ENCODE data around the gene ETV1.

ETV1 gene

GRCh38 chr7:13989126-13989948, at the start of gene ETV1:
TSS of gene ETV1 (minus strand) at chr7:13989666. CDS start at chr7:13989052, 614 bp downstream.
- DNase-seq, result peak; percentile 73

- DNase-seq, result no peak
These were observed 34.9 kb upstream of the ETV1 start for GRCh38 chr7:14024406-14024805.

DNA sequence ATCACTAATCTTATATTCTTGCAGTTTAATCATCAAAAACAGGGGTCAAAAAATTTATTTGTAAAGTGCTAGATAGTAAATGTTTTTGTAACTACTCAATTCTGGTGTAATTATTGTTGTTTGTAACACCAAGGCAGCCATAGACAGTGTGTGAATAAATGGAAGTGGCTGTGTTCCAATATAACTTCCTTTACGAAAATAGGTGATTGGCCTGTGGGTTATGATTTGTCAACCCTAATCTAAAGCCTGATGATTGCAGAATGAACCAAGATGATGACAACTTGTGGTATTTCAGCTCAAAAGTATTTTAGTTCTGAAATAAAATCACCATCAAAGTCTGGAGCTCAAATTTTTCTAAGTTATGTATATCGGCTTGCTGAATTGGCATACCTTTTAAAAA, 34.4 kb upstream of the ETV1 start:
- no peak for DNase-seq

GRCh38 chr7:14023342-14023741, 33.9 kb upstream of the ETV1 start:
- DNase-seq, result no peak

DNA sequence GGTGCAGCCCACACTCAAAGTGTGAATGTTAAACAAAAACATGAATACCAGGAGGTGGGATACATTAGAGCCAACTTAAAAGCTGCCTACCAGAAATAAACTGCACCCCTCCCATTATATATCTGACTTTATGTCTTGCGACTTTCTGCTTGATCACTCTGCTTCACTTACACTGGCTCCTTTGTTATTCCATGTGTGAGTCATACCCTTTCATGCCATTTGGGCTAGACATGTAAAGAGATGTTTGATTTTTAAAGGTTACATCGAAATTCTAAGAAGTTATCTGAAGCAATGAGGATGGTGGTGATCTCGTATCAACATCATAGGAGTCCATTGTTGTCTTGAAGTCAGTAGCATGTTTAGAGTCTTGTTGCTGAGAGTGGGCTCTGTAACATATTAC, 31.6 kb upstream of the ETV1 start:
- DNase-seq, result no peak

GRCh38 chr7:14020339-14020900, 31.0 kb upstream of the ETV1 start:
- DNase-seq, result no peak

DNA sequence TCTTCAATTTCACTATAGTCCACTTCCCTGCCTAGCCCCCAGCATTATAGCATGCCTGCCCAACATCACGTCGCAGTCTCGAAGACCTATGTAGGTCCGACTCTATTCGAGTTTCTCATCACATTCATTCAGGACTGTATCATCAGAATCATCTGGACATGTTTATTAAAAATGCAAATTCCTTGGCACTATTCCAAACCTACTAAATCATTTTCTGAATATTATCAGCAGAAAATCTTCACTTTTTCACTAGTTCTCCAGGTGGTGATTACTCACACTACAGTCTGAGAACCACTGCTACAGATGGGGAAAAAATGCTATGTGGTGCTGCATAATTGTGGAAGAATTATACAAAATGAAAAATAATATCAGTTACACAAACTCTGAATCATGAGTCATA, 29.3 kb upstream of the ETV1 start:
- DNase-seq, result no peak

GRCh38 chr7:14016950-14017349, 27.5 kb upstream of the ETV1 start:
- no peak for DNase-seq

- no peak for DNase-seq
These were observed 24.4 kb upstream of the ETV1 start for GRCh38 chr7:14013898-14014297.

GRCh38 chr7:14009453-14010418, 20.3 kb upstream of the ETV1 start:
- no peak for DNase-seq

DNA sequence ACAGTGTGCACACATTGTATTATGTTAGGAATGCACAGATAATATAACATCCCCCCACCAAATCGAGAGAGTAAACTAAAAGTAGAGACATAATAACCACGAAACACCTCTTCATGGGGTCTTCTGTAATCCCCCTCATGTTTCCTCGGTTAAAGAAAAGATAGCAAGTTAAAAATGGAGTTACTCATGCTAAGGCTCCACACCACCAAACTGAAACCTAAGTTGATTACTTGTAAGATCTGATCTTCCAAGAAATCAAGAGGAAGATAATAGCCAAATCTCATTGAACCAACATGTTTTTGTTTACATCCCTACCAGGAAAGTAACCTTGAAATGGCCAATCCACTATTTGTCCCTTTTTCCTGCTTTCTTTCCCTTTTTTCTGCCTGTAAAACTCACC, 11.7 kb upstream of the ETV1 start:
- DNase-seq, result no peak

DNA sequence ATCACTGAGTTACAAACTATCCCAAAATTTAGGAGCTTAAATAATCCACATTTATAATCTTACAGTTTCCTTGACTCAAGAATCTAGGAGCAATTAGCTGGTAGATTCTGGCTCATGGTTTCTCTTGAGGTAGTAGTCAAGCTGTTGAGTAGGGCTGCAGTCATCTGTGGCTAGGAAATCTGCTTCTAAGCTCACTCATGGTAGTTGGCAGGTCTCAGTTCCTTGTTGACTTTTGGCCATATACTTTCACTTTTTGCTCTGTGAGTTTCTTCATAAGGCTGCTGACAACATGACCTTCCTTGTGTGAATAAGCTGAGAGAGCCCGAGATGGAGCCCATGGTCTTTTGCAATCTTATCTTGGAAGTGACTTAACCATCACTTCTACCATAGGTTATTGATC, 10.8 kb upstream of the ETV1 start:
- no peak for DNase-seq

GRCh38 chr7:13998866-13999265, 9.4 kb upstream of the ETV1 start:
- no peak for DNase-seq

DNA sequence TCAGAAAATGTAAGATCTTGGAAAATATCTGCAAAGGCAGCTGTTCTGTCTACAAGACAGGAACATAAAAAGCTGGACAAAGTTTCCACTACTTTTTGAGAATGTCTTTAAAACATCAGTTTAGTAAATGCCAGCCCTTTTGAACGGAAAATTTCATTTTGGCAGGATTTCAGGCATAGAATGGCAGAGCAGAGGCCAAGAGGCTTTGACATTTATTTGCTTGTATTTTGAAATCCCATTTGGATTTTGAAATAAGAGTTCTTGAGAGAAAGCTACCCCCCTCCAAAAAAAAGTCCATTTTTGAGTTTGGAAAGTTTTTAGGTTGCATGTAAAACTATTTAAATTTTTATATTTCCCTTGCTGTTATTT, 3.1 kb upstream of the ETV1 start:
- DNase-seq, result no peak

DNA sequence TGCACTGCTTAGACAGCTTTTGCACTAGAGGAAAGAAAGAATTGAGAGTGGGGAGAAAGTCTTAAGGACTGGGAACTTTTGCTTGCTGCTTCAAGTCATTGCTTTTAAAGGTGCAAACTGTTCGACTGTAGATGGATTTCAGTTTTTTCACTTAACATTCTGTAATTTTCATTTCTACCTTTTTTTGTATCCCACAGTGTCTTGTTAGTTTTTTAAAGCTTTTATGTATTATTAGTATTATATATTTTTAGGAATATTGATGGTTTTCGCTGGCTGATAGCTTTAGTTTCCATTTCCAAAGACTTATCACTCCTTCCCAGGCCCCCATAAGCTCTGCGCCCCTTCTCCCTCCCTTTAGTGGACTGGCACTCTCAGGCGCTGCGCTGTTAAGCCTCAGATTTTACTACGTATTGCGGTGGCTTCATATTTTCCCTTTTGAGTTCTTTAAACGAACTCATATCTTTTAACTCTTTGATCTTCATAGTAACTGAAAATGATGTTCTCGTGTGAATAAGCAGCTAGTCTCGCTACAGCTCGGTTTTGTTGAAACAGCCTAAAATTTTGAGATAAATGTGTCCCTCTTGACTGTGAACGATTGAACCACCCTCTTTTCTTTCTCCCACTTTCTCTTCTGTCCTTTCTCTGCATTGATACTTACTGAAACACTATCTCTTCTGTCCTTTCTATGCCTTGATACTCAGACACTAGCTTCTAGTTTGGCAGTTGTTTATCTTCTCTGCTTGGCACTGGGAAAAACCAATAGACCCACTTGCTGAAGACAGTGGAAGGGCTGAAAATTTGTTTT, 2.5 kb upstream of the ETV1 start:
- no peak for DNase-seq

DNA sequence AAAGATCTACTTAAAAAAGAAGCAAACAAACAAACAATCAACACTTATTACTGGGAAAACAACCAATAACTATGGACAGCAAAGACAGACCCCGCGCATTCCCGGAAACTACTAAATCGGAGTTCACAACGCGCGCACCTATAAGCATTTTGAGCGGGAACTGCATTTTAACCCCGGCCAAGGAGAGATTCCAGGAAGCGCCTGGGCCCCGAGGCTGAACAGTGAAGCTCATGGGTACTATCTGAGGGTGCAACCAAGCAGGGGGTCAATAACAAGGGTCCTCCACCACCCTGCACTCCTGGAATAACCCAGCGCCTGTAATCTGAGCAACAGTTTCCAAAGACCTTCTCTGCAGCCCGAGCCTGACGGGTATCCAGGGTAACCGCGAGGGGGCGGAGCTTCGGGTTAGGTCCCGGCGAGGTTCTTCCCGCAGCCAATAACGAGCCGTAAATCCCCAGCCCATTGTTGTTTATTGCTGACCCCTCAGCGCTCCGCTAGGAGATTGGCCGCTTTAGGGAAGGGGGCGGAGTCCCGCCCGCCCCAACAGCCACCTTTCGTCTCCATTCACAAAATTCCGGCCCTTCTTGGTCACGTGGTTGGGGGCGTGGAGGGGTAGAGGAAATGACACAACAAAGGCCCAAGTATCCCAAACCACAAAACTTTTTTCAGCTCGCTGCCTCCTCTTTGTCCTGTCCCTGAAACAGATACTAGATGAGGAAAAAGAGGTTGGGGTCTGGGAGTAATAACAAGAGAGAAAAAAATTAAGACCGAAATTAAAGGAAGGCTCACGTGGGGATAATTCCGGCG, 1.7 kb upstream of the ETV1 start:
- peak; percentile 96 for DNase-seq

DNA sequence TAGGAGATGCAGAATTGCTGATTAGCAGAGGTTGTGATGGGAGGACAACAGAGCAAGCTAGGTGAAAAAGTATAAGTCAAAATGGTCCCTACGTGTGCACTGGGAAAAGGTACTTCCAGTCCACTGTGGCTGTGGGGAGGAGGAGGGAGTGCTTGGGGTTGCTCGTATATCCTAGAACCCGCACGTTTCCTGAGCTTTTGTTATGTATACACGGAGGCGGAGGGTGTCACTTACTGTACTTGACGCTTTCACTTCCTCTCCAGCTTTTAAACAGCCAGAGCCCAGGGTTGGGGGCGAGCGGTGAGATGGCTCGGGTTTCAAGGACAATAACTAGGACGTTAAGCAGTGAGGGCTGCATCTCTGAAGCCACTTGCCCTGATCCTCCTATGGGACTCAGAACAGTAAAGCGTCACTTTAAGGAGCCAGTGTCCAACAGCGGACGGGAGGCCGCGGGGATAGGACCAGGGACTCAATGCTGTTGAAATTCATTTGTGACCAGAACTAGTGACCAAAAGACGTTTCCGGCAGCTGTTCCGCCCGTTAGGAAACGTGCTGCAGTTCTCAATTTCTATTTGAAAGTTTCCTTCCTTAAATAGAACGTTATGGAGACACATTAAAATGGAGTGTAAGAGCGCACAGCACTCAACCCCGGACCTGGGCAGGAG, 985 bp upstream of the ETV1 start:
- DNase-seq, result peak; percentile 78

DNA sequence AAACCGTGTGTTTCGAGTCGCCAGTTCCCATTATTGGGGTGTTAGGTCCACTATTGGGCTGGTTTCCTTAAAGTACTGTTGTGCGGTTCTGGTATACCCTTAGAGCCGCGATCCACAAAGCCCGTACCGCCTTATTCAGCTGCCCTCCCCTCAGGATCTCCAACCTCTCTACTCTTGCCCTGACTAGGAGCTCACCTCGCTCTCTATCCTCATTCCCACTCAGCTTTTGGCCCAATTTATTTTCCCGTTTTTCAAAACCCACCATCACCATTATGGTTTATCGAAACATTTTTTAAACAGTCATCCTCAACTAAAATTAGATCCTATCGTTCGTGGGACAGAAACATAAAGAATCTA, 461 bp upstream of the ETV1 start:
- no peak for DNase-seq

- DNase-seq, result no peak
These were observed 738 bp downstream of the ETV1 start for GRCh38 chr7:13988731-13989125.

DNA sequence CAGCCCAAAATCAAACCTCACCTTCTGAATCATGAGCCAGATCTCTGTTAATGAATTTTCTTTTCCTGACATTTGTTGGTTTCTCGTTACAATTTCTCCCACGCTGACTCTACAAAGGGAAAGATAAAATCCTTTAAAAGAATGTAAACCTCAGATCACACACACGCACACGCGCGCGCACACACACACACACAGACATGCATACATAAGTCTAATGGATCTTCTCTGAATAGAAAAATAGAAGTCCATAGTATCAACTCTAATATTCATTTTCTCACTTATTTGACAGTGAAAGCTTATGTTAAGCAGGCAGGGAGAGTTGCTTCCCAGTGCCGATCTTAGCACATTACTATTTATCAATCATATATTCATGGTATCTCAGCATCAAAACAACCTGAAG, 1.4 kb downstream of the ETV1 start:
- no peak for DNase-seq

DNA sequence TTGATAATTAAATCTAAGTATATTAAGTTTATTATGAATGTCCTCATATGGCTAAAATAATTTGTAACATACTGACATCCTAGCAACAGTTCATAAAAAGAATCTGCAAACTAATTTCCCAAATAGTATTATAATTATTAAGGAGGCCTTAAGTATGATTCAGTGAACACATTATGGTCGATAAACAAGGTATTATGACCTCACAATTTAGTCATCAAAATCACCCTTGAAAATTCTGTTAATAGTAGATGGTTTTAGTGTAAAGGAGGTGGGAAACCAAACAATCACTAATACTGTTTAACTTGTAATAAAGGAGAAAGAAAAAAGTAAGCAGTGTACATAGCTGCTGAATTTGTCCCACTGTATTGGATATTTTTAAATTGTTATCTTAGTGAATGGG, 2.1 kb downstream of the ETV1 start:
- no peak for DNase-seq

- DNase-seq, result no peak
These were observed 3.3 kb downstream of the ETV1 start for GRCh38 chr7:13986208-13986607.

All from NCI-H1436 (cell line).